ENCODE data around the gene KIAA0513.

KIAA0513 gene

GRCh38 chr16:85045641-85046471 lies 18.3 kb downstream of the KIAA0513 start:
- TF ChIP-seq GATA2 (IDR thresholded peaks at IDR 0.05; ENCODE audit: low read depth, low read length) (no peak), GATA3 (IDR thresholded peaks at IDR 0.05; ENCODE audit: low read depth, low read length) (no peak)

GRCh38 chr16:85046472-85046916 lies 18.9 kb downstream of the KIAA0513 start:
- TF ChIP-seq GATA2 (IDR thresholded peaks at IDR 0.05; ENCODE audit: low read depth, low read length) (no peak), GATA3 (IDR thresholded peaks at IDR 0.05; ENCODE audit: low read depth, low read length) (no peak)

GRCh38 chr16:85046931-85047866 lies 19.6 kb downstream of the KIAA0513 start:
- TF ChIP-seq GATA2 (IDR thresholded peaks at IDR 0.05; ENCODE audit: low read depth, low read length) (no peak), GATA3 (IDR thresholded peaks at IDR 0.05; ENCODE audit: low read depth, low read length) (no peak)

- TF ChIP-seq GATA3 (IDR thresholded peaks at IDR 0.05; ENCODE audit: low read depth, low read length) (no peak), GATA2 (IDR thresholded peaks at IDR 0.05; ENCODE audit: low read depth, low read length) (no peak)
Measured at GRCh38 chr16:85047867-85048455, 20.4 kb downstream of the KIAA0513 start.

GRCh38 chr16:85048921-85049562 lies 21.4 kb downstream of the KIAA0513 start:
- TF ChIP-seq GATA2 (IDR thresholded peaks at IDR 0.05; ENCODE audit: low read depth, low read length) (no peak), GATA3 (IDR thresholded peaks at IDR 0.05; ENCODE audit: low read depth, low read length) (no peak)

- no peak for TF ChIP-seq GATA3 (IDR thresholded peaks at IDR 0.05; ENCODE audit: low read depth, low read length)
- no peak for TF ChIP-seq GATA2 (IDR thresholded peaks at IDR 0.05; ENCODE audit: low read depth, low read length)
Measured at GRCh38 chr16:85049706-85050305, 22.2 kb downstream of the KIAA0513 start.

- TF ChIP-seq GATA3 (IDR thresholded peaks at IDR 0.05; ENCODE audit: low read depth, low read length) (no peak), GATA2 (IDR thresholded peaks at IDR 0.05; ENCODE audit: low read depth, low read length) (no peak)
Measured at GRCh38 chr16:85051067-85051581, 23.5 kb downstream of the KIAA0513 start.

GRCh38 chr16:85051683-85052082 lies 24.1 kb downstream of the KIAA0513 start:
- no peak for TF ChIP-seq GATA3 (IDR thresholded peaks at IDR 0.05; ENCODE audit: low read depth, low read length)
- TF ChIP-seq GATA2 (IDR thresholded peaks at IDR 0.05; ENCODE audit: low read depth, low read length): no peak

- TF ChIP-seq GATA2 (IDR thresholded peaks at IDR 0.05; ENCODE audit: low read depth, low read length) (no peak), GATA3 (IDR thresholded peaks at IDR 0.05; ENCODE audit: low read depth, low read length) (no peak)
Measured at GRCh38 chr16:85052536-85052935, 24.9 kb downstream of the KIAA0513 start.

GRCh38 chr16:85054948-85055492 lies 27.4 kb downstream of the KIAA0513 start:
- TF ChIP-seq GATA3 (IDR thresholded peaks at IDR 0.05; ENCODE audit: low read depth, low read length): no peak
- no peak for TF ChIP-seq GATA2 (IDR thresholded peaks at IDR 0.05; ENCODE audit: low read depth, low read length)

- TF ChIP-seq GATA3 (IDR thresholded peaks at IDR 0.05; ENCODE audit: low read depth, low read length): no peak; the same call in 1 of the 2 replicates
- peak; percentile 82 for TF ChIP-seq GATA2 (IDR thresholded peaks at IDR 0.05; ENCODE audit: low read depth, low read length)
Measured at GRCh38 chr16:85055493-85056210, 28.1 kb downstream of the KIAA0513 start.

- TF ChIP-seq GATA3 (IDR thresholded peaks at IDR 0.05; ENCODE audit: low read depth, low read length): no peak
- TF ChIP-seq GATA2 (IDR thresholded peaks at IDR 0.05; ENCODE audit: low read depth, low read length): no peak
Measured at GRCh38 chr16:85056211-85056748, 28.7 kb downstream of the KIAA0513 start.

Measured in SH-SY5Y (cell line).